Suprapubic skin (tissue), 4 donors: ENCODE data around the gene ROPN1L. TPM values are rescaled to one million over a fixed set of nuclear protein-coding genes. Genes with fewer than 3 reads are reported as not detected.

Experiments
- DNase-seq, 2 donors: peaks; one replicate each; pipeline ENCODE4 v3.0.0-alpha.2; 2019; ENCODE audit warnings: low spot score in 2 of 2
- H3K27ac ChIP-seq: fragments of 200-600 bp; sonication (generic); one replicate; pipeline ENCODE4 v1.5.1; 2019
- H3K27me3 ChIP-seq: fragments of 200-600 bp; sonication (generic); one replicate; pipeline ENCODE4 v1.5.1; 2019
- H3K36me3 ChIP-seq: fragments of 200-600 bp; sonication (generic); one replicate; pipeline ENCODE4 v1.5.1; 2019
- H3K4me1 ChIP-seq: fragments of 200-600 bp; sonication (generic); one replicate; pipeline ENCODE4 v1.5.1; 2019
- H3K4me3 ChIP-seq: fragments of 200-600 bp; sonication (generic); one replicate; pipeline ENCODE4 v1.5.1; 2019; ENCODE audit warnings: mild to moderate bottlenecking
- H3K9me3 ChIP-seq: fragments of 200-600 bp; sonication (generic); one replicate; pipeline ENCODE4 v1.5.1; 2019
- EP300 ChIP-seq: sonication (generic); formaldehyde crosslinking; IDR thresholded peaks from one replicate; pipeline ENCODE4 v1.6.1; 2017; ENCODE audit warnings: antibody characterized with exemption
- POLR2A ChIP-seq, 2 donors: fragments of 450-650 bp; IDR thresholded peaks; one replicate each; pipeline ENCODE4 v1.6.1; 2017; ENCODE audit warnings: antibody characterized with exemption in 2 of 2, mild to moderate bottlenecking in 2 of 2, moderate library complexity in 2 of 2
- POLR2AphosphoS5 ChIP-seq, 3 donors: sonication (generic); formaldehyde crosslinking; IDR thresholded peaks; one replicate each; pipeline ENCODE4 v1.6.1; 2017; ENCODE audit warnings: antibody characterized with exemption in 3 of 3
- WGBS: methylation state at CpG from one replicate; pipeline ENCODE4 v1.1.5; 2018; 5-methylcytosine and 5-hydroxymethylcytosine counted together
- total RNA-seq, 4 donors: library from RNA; depleted of rRNA; stranded (reverse); fragments of >200 nt; gene quantifications; one replicate each; pipeline ENCODE4 v1.1.0, GENCODE V29; 2016
- TF ChIP-seq, protein P1 (sequence below), 2 donors: fragments of 200-600 bp in 1 of 2; fragments of 450-650 bp in 1 of 2; sonication (generic) in 1 of 2; IDR thresholded peaks; one replicate each; pipeline ENCODE4 v1.5.1; 2016 to 2019; ENCODE audit warnings: antibody characterized with exemption in 2 of 2, mild to moderate bottlenecking in 1 of 2, moderate library complexity in 1 of 2

Gene ROPN1L
- total RNA-seq, 4 donors from 2014 or later: 0.81 TPM; not detected in 3

DNA sequence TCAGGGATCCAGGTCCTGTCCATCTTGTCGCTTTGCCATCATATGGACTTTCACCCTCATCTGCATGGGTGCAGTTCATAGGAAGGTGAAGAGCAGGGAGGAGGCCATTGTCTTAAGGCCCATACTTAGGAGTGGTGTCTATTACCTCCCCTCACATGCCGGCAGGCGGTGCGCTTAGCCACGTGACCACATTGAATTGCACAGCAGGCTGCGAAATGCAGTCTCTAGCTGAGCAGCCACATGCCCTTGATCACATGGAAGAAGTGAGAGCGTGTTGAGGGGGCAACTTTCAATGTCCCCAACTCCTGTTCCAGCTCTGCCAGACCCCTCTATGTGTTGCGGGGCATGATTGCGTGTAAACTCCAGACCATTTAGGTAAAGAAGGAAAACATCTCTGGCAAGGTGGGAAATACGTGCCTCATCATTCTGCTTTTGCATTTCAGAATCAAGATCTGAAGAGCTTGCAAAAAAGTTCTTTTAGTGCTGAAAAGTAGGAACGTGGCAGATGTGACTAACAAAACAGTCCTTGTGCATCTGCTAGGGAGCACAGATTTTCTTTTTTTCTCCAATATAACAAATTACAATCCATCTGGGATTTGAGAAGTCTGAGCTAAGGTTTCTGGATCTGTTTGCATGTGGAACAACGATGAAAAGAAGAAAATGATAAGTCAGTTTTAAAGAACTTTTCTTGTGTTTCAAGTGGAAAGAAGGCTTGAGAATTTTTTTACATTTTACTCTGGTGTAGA is 34.4 kb downstream of the ROPN1L start:
- no peak overlapping the region for H3K4me3 ChIP-seq
- H3K27me3 ChIP-seq: no peaks in the 10 kb centered on the region
- no peaks in the 10 kb centered on the region for H3K4me1 ChIP-seq
- H3K27ac ChIP-seq: no peak overlapping the region
- TF ChIP-seq, protein P1, sequence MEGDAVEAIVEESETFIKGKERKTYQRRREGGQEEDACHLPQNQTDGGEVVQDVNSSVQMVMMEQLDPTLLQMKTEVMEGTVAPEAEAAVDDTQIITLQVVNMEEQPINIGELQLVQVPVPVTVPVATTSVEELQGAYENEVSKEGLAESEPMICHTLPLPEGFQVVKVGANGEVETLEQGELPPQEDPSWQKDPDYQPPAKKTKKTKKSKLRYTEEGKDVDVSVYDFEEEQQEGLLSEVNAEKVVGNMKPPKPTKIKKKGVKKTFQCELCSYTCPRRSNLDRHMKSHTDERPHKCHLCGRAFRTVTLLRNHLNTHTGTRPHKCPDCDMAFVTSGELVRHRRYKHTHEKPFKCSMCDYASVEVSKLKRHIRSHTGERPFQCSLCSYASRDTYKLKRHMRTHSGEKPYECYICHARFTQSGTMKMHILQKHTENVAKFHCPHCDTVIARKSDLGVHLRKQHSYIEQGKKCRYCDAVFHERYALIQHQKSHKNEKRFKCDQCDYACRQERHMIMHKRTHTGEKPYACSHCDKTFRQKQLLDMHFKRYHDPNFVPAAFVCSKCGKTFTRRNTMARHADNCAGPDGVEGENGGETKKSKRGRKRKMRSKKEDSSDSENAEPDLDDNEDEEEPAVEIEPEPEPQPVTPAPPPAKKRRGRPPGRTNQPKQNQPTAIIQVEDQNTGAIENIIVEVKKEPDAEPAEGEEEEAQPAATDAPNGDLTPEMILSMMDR (IDR thresholded peaks at IDR 0.05): no peak
- TF ChIP-seq POLR2A (IDR thresholded peaks at IDR 0.05) (no peak), EP300 (no peak), POLR2AphosphoS5 (IDR thresholded peaks at IDR 0.05) (no peak)
- DNase-seq: no peak
- H3K36me3 ChIP-seq: no peaks in the 10 kb centered on the region
- no peaks in the 10 kb centered on the region for H3K9me3 ChIP-seq
- 88% methylated on average over 12 of the region's 12 CpGs for WGBS

DNA sequence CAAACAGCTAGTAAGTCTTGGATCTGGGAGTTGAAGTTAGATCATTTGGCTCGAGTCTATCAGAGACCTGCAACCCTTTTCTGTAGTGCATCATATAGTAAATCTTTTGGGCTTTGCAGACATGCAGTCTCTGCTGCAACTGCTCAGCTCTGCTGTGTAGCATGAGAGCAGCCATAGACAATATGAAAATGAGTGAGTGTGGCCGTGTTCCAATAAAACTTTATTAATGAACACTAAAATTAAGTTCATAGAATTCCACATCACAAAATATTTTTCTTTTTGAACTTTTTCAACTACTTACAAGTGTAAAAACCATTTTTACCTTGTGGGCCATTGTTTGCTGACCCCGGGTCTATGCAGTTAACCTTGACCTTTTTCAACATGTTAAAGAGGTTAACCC is 35.2 kb downstream of the ROPN1L start:
- TF ChIP-seq, protein P1 (IDR thresholded peaks at IDR 0.05): no peak
- no peak for TF ChIP-seq POLR2A (IDR thresholded peaks at IDR 0.05)
- no peak for TF ChIP-seq EP300
- TF ChIP-seq POLR2AphosphoS5 (IDR thresholded peaks at IDR 0.05): no peak
- no peaks in the 10 kb centered on the region for H3K9me3 ChIP-seq
- no peak overlapping the region for H3K4me3 ChIP-seq
- no peaks in the 10 kb centered on the region for H3K4me1 ChIP-seq
- DNase-seq: no peak
- H3K27me3 ChIP-seq: no peaks in the 10 kb centered on the region
- WGBS: 86% methylated on average over 3 of the region's 3 CpGs
- no peak overlapping the region for H3K27ac ChIP-seq
- no peaks in the 10 kb centered on the region for H3K36me3 ChIP-seq

DNA sequence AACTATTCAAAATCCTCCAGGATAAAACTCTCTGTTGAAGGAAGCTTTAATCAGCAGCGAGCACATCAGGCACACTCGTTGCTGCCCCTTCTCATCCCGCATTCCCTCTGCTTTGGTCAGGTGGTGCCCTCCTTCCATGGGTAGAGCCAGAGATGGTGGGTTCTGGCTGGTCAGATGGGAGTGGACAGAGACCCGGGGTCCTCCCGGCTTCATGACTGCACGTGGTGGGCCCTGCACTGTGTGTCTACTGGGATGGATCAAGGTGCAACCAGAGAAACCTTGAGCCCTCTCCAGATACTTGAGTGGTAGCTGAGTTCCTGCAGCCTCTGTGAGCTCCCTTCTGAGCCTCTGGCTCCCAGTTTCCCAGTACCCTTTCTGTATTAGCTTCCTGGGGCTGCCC is 36.3 kb downstream of the ROPN1L start:
- WGBS: 97% methylated on average over 3 of the region's 6 CpGs

DNA sequence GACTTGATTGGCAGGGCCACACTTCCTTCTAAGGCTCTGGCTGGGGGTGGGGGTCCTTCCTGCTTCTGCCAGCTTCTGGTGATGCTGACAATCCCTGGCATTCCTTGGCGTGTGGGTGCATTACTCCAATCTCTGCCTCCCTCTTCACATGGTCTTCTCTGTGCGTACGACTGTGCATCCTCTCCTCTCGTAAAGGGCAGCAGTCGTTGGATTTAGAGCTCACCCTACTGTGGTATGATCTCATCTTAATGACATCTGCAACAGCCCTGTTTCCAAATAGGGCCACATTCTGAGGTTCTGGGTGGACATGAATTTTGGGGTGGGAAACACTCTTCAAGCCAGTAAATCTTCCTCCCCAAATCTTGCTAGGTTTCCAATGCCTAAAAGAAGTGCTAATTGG is 36.8 kb downstream of the ROPN1L start:
- no peak for TF ChIP-seq POLR2A (IDR thresholded peaks at IDR 0.05)
- TF ChIP-seq, protein P1 (IDR thresholded peaks at IDR 0.05): no peak
- WGBS: 83% methylated on average over 5 of the region's 5 CpGs
- H3K27ac ChIP-seq: no peak overlapping the region
- H3K36me3 ChIP-seq: no peaks in the 10 kb centered on the region
- H3K4me1 ChIP-seq: no peaks in the 10 kb centered on the region
- H3K4me3 ChIP-seq: no peak overlapping the region
- H3K9me3 ChIP-seq: no peaks in the 10 kb centered on the region
- DNase-seq: no peak
- H3K27me3 ChIP-seq: no peaks in the 10 kb centered on the region

More for the DNA sequence above, 36.3 kb downstream of the ROPN1L start:
- no peak for DNase-seq
- no peak overlapping the region for H3K27ac ChIP-seq
- no peaks in the 10 kb centered on the region for H3K9me3 ChIP-seq
- no peak overlapping the region for H3K4me3 ChIP-seq
- H3K4me1 ChIP-seq: no peaks in the 10 kb centered on the region
- TF ChIP-seq POLR2AphosphoS5 (IDR thresholded peaks at IDR 0.05) (no peak), EP300 (no peak), POLR2A (IDR thresholded peaks at IDR 0.05) (no peak)
- TF ChIP-seq, protein P1 (IDR thresholded peaks at IDR 0.05): no peak
- no peaks in the 10 kb centered on the region for H3K36me3 ChIP-seq
- H3K27me3 ChIP-seq: no peaks in the 10 kb centered on the region

DNA sequence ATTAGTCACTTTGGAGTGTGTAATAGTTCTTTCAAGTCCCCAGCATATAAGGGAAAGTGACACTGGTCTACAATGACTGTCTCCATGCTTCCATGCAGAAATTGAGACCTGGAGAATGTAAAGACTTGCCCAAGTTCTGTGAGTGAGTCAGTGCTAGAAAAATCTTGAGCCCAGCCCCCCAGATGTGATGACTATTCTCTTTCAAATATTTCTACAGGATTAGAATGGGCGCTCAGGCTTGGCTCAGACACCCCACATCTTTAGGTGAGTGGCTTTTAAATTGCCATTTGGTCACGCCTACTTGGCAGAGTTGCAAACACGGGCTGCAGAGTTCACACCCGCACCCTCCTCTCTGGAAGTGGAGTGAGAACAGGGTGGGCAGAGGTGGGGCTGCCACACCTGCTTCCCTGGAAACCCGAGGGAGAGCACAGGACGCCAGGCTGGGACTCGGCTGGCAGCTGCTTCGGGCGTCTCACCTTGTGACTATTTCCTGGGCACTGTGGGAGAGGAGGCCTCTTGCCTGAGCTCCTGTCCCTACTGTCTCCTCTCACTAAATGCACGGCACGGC is 37.6 kb downstream of the ROPN1L start:
- Histone ChIP-seq H3K9me3 (no peaks in the 10 kb centered on the region), H3K36me3 (no peaks in the 10 kb centered on the region), H3K27me3 (no peaks in the 10 kb centered on the region), H3K27ac (no peak overlapping the region), H3K4me3 (no peak overlapping the region), H3K4me1 (no peaks in the 10 kb centered on the region)
- no peak for DNase-seq
- 41% methylated on average over 11 of the region's 11 CpGs for WGBS
- TF ChIP-seq EP300 (no peak), POLR2AphosphoS5 (IDR thresholded peaks at IDR 0.05) (no peak), POLR2A (IDR thresholded peaks at IDR 0.05) (no peak)
- TF ChIP-seq, protein P1 (IDR thresholded peaks at IDR 0.05): no peak
